Motor neuron (in vitro differentiated cells): ENCODE results near the gene RRP9. TPM values are rescaled to one million over a fixed set of nuclear protein-coding genes. Genes with fewer than 3 reads are reported as not detected.
A peak's percentile ranks its signal among the peaks of the same experiment; 100 is the strongest.
"Not testable (repeated sequence)": the region's sequence is repeated elsewhere in the genome, so short reads cannot be mapped to it uniquely, and the experiment has no call there.

Experiments used
- ATAC-seq, 8 experiments: fragments of 200-7000 bp; cut with Tn5 transposase; replicated peaks in 6 of 8; 2 replicates each; pipeline ENCODE4 v1.8.0; 2021; ENCODE audit warnings: mild to moderate bottlenecking in 8 of 8, moderate library complexity in 8 of 8
- H3K27ac ChIP-seq, 2 donors: fragments of 250-450 bp; sonication (Bioruptor Pico); 2 replicates each; pipeline ENCODE4 v1.9.0; 2021; ENCODE audit warnings: antibody characterized with exemption in 2 of 2, mild to moderate bottlenecking in 2 of 2, moderate library complexity in 1 of 2
- H3K4me1 ChIP-seq, 2 donors: fragments of 250-450 bp; sonication (Bioruptor Pico); replicated peaks in 1 of 2; 2 replicates each; pipeline ENCODE4 v1.6.1; 2021; ENCODE audit warnings: antibody characterized with exemption in 2 of 2, mild to moderate bottlenecking in 2 of 2, moderate library complexity in 1 of 2
- H3K4me3 ChIP-seq, 5 donors: fragments of 250-450 bp; sonication (Bioruptor Pico); 2 replicates each; pipeline ENCODE4 v1.9.0; 2021; ENCODE audit warnings: antibody characterized with exemption in 5 of 5, mild to moderate bottlenecking in 5 of 5, moderate library complexity in 4 of 5
- WGBS, 10 experiments: fragments of 450-650 bp; shearing (Covaris generic); methylation state at CpG; one replicate each; pipeline ENCODE4 v1.0.0; 2022; 5-methylcytosine and 5-hydroxymethylcytosine counted together
- in situ Hi-C, 9 experiments: fragments of 400-800 bp; cut with MboI; loops; one replicate each; pipeline ENCODE4 v1.15.0; 2021; ENCODE audit warnings: low sequenced_read_pairs in 9 of 9, low pct_unique_long_range_greater_than_20kb in 2 of 9; ENCODE audit not compliant: unreplicated experiment in 9 of 9
- total RNA-seq, 8 experiments: library from RNA; unstranded; fragments of 300-600 nt; gene quantifications; 2 replicates each; pipeline versions ENCODE4 v1.2.3 to v1.2.4, GENCODE V29; 2022

The RRP9 gene, protein sequence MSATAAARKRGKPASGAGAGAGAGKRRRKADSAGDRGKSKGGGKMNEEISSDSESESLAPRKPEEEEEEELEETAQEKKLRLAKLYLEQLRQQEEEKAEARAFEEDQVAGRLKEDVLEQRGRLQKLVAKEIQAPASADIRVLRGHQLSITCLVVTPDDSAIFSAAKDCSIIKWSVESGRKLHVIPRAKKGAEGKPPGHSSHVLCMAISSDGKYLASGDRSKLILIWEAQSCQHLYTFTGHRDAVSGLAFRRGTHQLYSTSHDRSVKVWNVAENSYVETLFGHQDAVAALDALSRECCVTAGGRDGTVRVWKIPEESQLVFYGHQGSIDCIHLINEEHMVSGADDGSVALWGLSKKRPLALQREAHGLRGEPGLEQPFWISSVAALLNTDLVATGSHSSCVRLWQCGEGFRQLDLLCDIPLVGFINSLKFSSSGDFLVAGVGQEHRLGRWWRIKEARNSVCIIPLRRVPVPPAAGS
- total RNA-seq, result 10 to 100 TPM; 12.0 to 55.7 (median 21.9) TPM

DNA sequence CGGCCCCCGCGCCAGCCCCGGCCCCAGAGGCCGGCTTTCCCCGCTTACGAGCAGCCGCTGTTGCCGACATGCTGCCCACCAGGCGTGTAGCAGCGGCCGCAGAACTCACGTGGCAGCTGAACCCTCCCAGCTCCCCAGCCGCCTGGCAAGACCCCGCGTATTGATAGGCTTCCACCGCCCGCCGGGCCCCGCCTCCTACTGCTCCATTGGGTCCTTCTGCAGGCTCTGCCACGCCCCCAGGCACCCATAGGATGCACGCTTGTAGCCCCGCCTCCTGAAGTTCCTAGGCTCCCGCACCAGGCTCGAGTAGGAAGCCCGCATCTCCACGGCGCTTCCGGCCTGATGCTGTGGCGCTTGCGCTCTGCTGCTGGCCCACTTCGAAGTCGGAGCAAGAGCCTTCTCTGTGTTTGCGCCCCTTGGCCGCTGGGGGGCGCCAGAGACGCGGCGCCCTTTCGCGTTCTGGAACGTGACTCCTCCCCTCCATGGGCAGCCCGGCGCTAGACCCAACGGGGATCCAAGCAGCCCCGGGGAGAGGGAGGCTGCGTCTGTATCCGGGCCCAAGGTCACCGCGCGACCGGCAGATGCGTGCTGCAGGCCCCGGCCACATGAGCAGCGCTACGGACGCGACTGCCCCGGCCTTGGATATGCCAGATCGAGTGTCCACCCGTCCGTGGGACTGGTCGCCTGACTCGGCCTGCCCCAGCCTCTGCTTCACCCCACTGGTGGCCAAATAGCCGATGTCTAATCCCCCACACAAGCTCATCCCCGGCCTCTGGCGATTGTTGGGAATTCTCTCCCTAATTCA is at the start of gene RRP9, which contains the start of gene PARP3:
Gene RRP9 (minus strand): TSS at position 107 of the 805 bp plus-strand sequence. CDS start 37 bp downstream, at position 70.
Gene PARP3 (plus strand): TSS at position 566 of the 805 bp plus-strand sequence. CDS start 993 bp downstream, outside the sequence.
- ATAC-seq, result peak; percentile 75 to 96 (median 93)
- Histone ChIP-seq H3K4me3 (peak within 1 kb of the TSS; percentile 51 to 79 (median 60)), H3K4me1 (peaks cover 16% of the 10 kb centered on the region in 2 donors), H3K27ac (peak within 1 kb of the TSS; percentile 78 to 83)
- in situ Hi-C loops, result no loop called here
- 0 to 16% (median 0%) methylated on average over 4 to 16 of the region's 67 CpGs; no CpG with 5 or more reads in 5 of the 10 experiments for WGBS, 10 experiments

DNA sequence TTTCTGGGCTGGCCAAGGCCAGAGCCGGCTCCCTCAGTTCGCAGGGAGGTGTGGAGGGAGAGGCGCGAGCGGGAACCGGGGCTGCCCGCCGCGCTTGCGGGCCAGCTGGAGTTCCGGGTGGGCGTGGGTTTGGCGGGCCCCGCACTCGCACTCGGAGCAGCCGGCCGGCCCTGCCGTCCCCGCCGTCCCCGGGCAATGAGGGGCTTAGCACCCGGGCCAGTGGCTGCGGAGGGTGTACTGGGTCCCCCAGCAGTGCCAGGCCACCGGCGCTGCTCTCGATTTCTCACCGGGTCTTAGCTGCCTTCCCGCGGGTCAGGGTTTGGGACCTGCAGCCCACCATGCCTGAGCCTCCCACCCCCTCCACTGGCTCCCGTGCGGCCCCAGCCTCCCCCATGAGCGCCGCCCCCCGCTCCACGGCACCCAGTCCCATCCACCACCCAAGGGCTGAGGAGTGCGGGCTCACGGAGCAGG is 48.8 kb upstream of the RRP9 start:
- in situ Hi-C loops, H3K27ac ChIP-seq, H3K4me1 ChIP-seq, ATAC-seq, H3K4me3 ChIP-seq: not testable (repeated sequence)
- 60 to 90% methylated on average over 1 to 2 of the region's 38 CpGs; no CpG with 5 or more reads in 8 of the 10 experiments for WGBS, 10 experiments

DNA sequence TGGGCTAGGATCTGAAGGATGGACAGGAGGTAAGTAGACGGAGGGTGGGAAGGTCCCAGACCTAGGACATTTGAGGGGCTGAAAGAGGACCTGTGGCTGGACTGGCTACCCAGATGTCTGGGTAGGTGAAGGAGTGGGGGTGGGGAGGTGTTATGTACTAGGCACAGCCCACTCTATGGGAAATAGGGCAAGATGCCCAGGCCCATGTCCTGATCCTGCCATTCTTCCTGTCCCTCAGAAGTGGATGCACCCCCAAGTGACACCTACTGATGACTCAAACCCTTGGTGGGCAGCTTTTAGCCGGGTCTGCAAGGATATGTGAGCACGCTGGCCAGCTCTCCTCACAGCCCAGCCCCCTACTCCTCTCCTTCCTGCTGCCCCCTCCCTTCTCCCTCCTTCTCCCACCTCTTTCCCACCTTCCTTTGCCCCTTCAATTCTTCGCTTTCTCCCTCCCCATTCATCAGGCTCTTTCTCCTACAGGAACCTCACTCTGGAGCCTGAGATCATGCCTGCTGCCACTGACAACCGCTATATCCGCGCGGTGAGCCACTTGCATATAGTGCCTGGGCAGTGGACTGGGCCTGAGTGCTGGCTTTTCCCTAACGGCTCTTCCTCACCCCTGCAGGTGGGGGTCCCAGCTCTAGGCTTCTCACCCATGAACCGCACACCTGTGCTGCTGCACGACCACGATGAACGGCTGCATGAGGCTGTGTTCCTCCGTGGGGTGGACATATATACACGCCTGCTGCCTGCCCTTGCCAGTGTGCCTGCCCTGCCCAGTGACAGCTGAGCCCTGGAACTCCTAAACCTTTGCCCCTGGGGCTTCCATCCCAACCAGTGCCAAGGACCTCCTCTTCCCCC is 46.8 kb upstream of the RRP9 start:
- H3K27ac ChIP-seq, result no peak overlapping the region
- 17 to 100% (median 72%) methylated on average over 1 to 9 of the region's 15 CpGs; no CpG with 5 or more reads in 2 of the 10 experiments for WGBS, 10 experiments
- in situ Hi-C loops, result no loop called here

DNA sequence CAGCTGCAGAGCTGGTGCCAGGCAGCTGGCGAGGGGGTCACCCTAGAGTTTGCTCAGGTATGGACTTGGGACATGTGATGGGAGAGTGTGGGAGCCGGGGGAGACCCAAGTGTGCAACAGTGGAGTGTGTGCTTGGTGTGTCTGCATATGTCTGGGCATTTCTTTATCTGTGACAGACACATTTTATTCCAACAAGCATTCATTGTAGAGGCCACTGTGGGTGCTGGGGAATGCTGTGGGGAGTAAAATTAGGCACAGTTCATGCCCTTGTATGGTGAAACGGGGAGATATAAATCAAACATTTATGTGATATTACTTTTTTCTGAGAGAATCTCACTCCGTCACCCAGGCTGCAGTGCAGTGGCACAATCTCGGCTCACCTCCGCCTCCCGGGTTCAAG is 45.9 kb upstream of the RRP9 start:
- Histone ChIP-seq H3K4me3 (no peak overlapping the region), H3K4me1 (peaks cover 2 to 10% of the 10 kb centered on the region in 2 donors), H3K27ac (no peak overlapping the region)
- in situ Hi-C loops, result no loop called here
- WGBS, 10 experiments, result 74 to 100% (median 94%) methylated on average over 1 to 6 of the region's 7 CpGs; no CpG with 5 or more reads in 5 of the 10 experiments
- ATAC-seq, result no peak

More for the DNA sequence above, 46.8 kb upstream of the RRP9 start:
- peaks cover 0 to 3% of the 10 kb centered on the region in 2 donors for H3K4me1 ChIP-seq
- H3K4me3 ChIP-seq, result no peak overlapping the region
- peak in 5 of 8 experiments; percentile 7 to 17 (median 13) for ATAC-seq

DNA sequence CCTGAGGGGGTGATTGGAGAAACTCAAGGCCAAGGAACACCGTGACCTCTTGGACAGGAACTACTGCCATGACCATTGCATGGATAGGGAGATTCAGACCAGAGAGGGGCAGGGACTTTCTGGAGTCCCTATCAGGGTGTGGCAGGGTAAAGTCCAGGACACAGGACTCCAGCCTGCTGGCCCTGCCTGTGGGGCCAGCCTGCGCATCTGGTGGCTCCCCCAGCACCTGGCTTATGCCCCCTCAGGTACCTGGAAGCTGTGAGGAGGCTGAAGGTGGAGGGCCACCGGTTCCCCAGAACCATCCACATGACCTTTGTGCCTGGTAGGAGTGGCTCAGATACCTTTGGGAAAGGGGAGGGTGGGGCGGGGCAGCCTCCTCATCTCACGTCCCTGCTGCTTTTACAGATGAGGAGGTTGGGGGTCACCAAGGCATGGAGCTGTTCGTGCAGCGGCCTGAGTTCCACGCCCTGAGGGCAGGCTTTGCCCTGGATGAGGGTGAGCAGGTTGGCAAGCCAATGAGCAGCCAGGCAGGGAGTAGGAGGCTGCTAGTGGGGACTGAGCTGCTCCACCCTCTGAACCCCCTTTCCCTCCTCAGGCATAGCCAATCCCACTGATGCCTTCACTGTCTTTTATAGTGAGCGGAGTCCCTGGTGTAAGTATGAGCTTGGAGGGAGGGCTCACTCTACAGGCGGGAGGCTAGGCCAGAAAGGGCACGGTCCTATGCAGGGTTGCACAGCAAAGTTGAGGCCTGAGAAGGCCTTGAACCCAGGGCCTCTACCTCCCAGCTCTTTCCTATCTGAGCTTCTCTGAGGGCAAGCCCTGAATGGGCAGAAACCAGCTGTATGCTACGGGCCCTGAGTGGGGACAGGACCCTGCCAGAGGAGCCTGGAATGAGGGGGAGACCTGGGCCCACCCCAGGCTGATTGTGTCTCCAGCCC is 44.6 kb upstream of the RRP9 start:
- H3K27ac ChIP-seq, result no peak overlapping the region
- no peak for ATAC-seq
- peaks cover 9 to 16% of the 10 kb centered on the region in 2 donors for H3K4me1 ChIP-seq
- WGBS, 10 experiments, result 75 to 100% (median 94%) methylated on average over 2 to 4 of the region's 12 CpGs; no CpG with 5 or more reads in 7 of the 10 experiments
- no peak overlapping the region for H3K4me3 ChIP-seq
- in situ Hi-C loops, result no loop called here

DNA sequence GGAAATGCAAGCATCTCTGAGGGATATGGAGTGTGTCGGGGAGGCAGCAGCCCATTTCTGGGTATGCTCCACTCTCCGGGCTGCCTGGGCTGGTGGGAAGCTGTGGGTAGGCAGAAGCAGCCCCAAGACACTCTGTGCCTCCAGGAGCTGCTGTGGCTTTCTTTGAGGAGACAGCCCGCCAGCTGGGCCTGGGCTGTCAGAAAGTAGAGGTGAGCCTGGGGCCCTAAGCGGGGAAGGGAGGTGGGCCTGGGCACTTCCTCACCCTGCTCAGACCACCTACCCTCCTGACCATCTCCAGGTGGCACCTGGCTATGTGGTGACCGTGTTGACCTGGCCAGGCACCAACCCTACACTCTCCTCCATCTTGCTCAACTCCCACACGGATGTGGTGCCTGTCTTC is 43.4 kb upstream of the RRP9 start:
- Histone ChIP-seq H3K4me1 (peaks cover 9 to 16% of the 10 kb centered on the region in 2 donors), H3K27ac (no peak overlapping the region), H3K4me3 (no peak overlapping the region)
- ATAC-seq, result no peak
- in situ Hi-C loops, result no loop called here
- WGBS, 10 experiments, result 50 to 94% (median 73%) methylated on average over 1 to 3 of the region's 6 CpGs; no CpG with 5 or more reads in 6 of the 10 experiments

DNA sequence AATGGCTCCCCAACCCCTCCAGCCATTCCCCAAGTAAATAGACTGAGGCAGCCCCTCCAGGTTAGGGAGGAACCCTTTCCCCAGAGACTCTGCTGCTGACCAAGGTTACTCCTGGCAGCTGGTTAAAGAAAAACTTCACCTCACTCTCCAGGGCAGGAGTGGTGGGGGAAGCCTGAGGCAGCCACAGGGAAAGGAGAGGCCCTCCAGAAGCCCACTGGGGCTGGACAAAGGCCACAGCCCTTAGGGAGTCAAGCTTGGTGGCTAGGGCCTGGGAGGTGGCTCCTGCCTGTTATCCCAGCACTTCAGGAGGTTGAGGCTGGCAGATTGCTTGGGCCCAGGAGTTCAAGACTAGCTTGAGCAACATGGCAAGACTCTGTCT is 42.6 kb upstream of the RRP9 start:
- no peak for ATAC-seq
- in situ Hi-C loops, result no loop called here
- Histone ChIP-seq H3K4me3 (no peak overlapping the region), H3K4me1 (peaks cover 9 to 16% of the 10 kb centered on the region in 2 donors), H3K27ac (no peak overlapping the region)

DNA sequence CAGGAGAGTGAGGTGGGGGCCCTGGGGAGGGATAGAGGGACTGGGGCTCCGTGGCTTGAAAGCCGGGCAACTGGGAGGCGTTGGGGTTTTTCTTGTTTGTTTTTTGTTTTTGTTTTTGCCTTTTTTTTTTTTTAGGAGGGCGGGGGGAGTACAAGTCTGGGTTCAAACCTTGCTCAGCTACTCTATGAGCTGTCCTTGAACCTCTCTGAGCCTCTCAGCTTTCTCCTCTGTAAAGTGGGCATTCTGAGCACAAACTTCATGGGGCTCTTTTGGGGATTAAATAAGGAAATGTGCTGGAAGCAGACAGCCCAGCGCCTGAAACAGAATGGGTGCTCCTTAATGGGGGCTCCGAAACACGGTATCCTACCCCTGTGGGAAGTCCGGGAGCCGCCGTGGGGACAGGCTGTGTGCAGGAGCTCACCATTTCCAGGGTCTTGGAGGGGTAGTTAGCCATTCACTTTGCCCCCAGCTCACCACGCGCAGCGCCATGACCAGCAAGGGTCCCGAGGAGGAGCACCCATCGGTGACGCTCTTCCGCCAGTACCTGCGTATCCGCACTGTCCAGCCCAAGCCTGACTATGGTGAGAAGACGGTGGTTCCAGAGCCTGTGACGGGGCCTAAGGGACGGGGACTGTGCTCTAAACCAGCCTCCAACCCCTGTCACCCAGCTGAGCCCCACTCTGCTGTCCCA is 42.0 kb upstream of the RRP9 start:
- in situ Hi-C loops, result no loop called here
- Histone ChIP-seq H3K27ac (peak overlapping the region; percentile 65 to 84), H3K4me1 (peaks cover 9 to 16% of the 10 kb centered on the region in 2 donors), H3K4me3 (peak overlapping the region; percentile 22 to 42 (median 38))
- 54 to 100% (median 89%) methylated on average over 1 to 11 of the region's 22 CpGs; no CpG with 5 or more reads in 1 of the 10 experiments for WGBS, 10 experiments
- no peak for ATAC-seq

DNA sequence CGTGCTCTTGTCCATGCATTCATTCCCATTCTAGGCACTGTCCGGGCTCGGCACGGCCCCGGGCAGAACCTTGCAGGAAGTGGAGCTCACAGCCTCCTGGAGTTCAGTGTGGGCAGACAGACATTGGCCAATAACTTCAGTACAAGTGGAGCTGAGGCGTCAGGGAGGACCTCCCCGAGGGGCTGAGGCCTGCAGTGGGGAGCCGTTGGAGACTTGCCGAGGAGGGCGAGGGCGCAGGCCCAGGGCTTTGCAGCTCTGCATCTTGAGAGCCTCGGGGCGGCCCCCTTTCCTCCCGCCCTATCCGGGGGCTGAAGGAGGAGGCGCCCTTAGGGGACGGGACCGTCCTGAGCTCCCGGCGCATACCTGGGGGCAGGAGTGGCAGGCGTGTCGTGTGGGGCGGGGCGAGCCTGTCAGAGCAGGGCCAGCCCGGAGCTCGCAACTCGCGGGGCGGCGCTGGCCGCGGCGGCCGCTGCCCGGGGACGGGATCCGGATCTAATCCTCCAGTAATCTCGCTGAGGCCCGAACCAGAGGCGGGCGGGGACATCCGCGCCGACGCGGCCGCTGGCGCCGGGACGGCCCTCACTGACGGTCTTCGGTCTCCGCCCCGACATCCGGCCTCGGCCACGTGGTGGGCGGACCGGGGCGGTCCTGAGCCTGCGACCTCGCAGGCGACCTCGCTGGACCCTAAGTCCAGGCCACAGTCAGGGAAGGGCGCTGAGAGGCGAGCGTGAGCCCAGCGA is 41.3 kb upstream of the RRP9 start, which contains the start of gene ACY1:
Gene ACY1 (plus strand): TSS at position 698 of the 740 bp plus-strand sequence. CDS start 530 bp downstream, outside the sequence.
- in situ Hi-C loops, result no loop called here
- WGBS, 10 experiments, result 0 to 12% (median 0%) methylated on average over 1 to 12 of the region's 68 CpGs; no CpG with 5 or more reads in 6 of the 10 experiments
- peak; percentile 73 to 79 (median 77) for ATAC-seq

DNA sequence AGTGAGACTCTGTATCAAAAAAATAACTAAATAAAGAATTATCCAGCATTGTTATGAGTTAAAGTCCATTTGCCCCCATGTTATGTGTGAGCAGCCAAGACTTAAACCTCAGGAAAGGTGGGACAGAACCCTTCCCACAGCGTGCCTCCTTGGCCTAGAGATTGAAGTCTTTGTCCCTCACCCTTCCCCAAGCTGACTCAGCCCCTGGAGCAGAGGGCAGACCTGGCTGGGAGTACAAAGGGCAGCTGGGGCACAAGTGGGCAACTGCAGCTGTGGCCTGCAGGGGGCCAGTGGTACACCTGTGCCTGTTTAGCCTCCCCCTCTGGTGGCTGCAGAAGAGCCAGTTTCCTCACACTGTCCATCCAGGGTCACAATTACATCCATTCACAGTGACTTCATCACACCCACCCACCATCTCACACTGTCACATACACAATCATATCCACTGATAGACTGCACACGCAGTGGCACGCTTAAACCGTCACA is 40.7 kb upstream of the RRP9 start:
- in situ Hi-C loops, result no loop called here
- peak in 1 of 8 experiments; percentile 42 for ATAC-seq
- Histone ChIP-seq H3K4me3 (peak overlapping the region; percentile 22 to 42 (median 38)), H3K27ac (peak overlapping the region; percentile 65 to 84), H3K4me1 (peaks cover 9 to 16% of the 10 kb centered on the region in 2 donors)
- 0 to 64% (median 0%) methylated on average over 1 of the region's 4 CpGs; no CpG with 5 or more reads in 7 of the 10 experiments for WGBS, 10 experiments

More for the DNA sequence above, 41.3 kb upstream of the RRP9 start, which contains the start of gene ACY1:
- Histone ChIP-seq H3K4me3 (peak within 1 kb of the TSS; percentile 22 to 42 (median 38)), H3K27ac (peak within 1 kb of the TSS; percentile 65 to 84), H3K4me1 (peaks cover 9 to 16% of the 10 kb centered on the region in 2 donors)
